Measurements from ENCODE around the gene VRK1.

Gene VRK1

DNA sequence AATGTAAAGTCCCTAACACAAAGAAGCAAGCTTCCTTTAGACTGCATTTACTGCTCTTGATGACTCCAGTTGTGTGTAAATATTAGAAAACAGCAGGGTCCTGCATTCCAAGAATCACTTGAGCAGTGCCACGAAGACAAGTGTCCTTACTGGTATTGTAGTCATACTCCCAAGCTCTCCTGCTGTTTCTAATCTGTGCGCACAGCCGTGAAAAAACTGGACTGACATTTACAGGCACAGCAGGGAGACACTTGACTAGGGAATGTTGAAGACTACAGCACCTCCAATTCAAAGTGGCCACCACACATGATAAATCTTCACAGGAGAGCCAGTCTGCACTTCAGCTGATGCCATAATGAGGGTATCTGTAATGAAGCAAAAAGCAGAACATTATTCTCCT lies 91.4 kb downstream of the VRK1 start:
- DNase-seq: no peak

DNA sequence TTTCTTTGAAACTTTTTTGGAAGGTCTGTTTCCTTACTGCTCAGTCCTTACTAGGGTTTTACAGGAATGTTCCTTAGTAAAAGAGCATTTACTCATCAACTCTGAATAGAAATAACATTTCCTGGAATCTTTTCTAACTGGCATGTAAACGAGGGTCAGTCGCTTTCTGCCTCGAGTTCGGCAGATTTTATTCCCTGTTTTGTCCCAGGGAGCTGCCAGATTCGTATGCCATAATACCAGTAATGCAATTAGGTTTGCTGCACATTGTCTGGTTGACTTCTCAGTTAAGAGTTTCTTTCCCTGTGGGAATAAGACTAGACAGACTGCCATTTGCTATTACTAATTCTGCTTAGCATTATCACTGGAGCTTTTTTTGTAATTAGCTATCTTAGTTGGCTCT lies 91.9 kb downstream of the VRK1 start:
- no peak for DNase-seq

GRCh38 chr14:96893966-96894622 lies 96.9 kb downstream of the VRK1 start:
- DNase-seq: no peak

DNA sequence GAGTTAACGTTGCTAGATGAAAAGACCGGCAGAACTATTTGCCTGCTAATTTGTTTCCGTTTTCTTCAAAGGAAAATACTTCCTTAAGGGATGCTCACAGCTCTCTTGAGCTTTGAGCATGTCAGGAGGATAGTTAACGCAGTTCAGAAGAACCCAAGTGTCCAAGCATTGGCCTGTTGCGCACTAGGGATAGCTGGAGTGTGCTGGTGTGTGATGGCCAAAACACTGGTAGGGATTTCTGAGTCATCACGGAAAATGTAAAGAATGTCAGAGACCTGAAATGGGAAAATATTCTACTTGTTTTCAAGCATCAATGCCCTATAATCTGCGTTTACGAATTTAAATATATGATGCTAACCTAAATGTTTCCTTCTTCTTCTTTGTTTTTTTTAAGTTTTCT lies 97.8 kb downstream of the VRK1 start:
- no peak for DNase-seq

DNA sequence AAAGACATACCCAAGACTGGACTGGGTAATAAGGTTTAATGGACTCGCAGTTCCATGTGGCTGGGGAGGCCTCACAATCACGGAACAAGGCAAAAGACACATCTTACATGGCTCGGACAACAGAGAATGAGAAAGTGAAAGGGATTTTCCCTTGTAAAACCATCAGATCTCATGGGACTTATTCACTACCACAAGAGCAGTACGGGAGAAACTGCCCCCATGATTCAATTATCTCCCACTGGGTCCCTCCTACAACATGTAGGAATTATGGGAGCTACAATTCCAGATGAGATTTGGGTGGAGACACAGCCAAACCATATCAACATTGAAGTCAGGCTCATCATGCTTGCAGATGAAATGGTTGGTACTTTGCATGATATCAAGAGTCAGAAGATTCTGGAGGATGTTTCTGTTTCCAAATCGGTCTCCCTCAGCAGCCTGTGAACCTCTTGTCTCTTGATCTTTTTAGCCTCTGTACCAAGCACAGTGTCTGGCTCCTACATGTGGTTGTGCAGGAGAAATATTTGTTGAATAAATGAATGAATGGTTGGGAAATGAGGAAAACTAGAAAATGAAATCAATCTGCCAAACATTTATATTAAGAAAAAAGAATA lies 98.6 kb downstream of the VRK1 start:
- DNase-seq: no peak

DNA sequence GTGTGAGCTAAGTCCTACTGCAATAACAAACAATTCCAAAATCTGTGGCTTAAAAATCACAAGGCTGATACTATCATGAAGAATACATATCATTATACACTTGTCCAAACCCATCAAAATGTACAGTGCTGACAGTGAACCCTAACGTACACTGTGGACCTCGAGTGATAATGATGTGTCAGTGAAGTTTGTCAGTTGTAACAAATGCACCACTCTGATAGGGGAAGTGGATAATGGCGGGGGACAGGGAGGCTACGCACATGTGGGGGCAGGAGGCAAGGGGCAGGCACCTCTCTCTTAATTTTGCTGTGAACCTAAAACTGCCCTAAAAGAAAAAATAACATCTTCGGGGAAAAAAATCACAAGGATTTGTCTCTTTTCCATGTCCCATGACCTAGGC lies 100.0 kb downstream of the VRK1 start:
- no peak for DNase-seq

- DNase-seq: no peak
These were observed 104.0 kb downstream of the VRK1 start for GRCh38 chr14:96901227-96901626.

- no peak for DNase-seq
These were observed 104.8 kb downstream of the VRK1 start for GRCh38 chr14:96902004-96902403.

- no peak for DNase-seq
These were observed 106.4 kb downstream of the VRK1 start for GRCh38 chr14:96903444-96904023.

DNA sequence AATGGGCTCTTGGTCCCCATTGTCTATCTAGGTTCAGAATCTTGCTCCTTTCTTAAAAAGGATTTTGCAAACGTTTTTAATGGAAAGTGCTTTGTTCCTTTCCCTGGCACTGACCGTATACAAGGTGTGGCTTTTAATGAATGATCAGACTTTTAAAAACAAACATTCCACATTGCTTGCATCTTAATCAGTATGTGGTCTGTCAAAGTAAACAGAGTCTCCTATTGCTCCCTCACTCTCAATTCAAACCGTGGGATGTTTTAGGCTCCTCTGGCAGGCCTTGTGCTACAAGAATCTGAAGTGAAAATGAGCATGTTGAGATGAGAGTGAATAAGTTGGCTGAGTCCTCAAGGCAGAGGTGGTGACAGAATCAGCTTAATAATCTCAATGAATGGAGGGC lies 107.0 kb downstream of the VRK1 start:
- no peak for DNase-seq

DNA sequence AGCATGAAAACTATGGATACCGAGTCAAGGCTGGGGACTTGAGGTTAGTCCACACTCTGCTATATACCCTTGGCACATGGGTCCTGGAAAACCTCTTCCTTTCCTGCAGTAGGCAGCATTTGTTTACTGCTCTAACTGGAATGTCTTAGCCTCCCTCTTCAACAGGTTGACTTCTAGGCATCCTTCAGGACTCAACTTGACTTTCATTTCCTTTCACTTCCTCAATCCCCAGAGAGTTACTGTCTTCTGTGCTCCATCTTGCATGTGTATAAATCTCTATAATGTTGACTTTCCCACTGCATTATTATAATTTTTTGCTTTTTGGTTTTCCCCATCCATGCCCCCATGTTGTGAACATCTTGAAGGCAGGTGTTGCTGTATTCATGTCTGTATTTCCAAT lies 107.9 kb downstream of the VRK1 start:
- DNase-seq: no peak

- no peak for DNase-seq
These were observed 108.6 kb downstream of the VRK1 start for GRCh38 chr14:96905825-96906224.

DNA sequence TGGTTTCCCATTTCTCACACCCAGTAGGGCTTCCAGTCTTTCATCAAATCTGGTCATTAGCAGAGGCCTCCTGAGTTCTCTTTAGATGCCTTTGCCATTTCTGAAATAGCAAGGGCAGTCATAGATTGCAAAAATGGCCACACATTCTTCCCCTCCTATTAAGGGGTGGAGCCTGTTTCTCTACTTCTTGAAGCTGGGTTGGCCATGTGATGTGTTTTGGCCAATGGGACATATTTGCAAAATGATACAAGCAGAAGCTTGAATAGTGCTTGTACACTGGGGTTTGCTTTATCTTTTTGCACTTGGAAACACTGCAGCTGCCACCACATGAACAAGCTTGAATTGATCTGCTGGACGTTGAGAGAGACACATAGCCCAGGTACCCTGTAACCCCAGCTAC lies 109.3 kb downstream of the VRK1 start:
- no peak for DNase-seq

DNA sequence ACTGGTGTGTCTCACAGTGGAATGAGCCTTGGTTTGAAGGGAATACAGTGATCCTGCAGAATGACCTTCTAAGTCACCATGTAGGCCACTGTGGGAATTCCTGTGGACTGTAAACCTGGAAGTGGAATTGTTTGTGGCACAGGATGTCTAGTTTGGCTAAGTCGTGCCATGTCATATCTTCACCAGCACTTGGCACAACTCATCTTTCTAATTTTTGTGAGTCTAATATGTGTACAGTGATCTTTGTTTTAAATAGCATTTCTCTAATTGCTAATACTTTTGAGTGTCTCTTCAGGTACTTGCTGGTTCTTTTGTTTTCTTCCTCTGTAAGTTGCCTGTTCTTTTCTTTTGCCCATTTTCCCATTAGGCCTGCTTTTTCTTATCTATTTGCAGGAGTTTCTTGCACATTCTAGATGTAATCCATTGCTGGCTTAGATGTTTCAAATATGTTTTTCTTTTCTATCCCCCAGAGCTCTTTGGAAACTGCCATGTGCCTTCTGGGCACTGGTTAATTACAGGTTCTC lies 112.7 kb downstream of the VRK1 start:
- no peak for DNase-seq

GRCh38 chr14:96911499-96912149 lies 114.4 kb downstream of the VRK1 start:
- peak in 1 of 5 experiments; percentile 11 for DNase-seq

GRCh38 chr14:96914571-96915128 lies 117.5 kb downstream of the VRK1 start:
- DNase-seq: no peak

DNA sequence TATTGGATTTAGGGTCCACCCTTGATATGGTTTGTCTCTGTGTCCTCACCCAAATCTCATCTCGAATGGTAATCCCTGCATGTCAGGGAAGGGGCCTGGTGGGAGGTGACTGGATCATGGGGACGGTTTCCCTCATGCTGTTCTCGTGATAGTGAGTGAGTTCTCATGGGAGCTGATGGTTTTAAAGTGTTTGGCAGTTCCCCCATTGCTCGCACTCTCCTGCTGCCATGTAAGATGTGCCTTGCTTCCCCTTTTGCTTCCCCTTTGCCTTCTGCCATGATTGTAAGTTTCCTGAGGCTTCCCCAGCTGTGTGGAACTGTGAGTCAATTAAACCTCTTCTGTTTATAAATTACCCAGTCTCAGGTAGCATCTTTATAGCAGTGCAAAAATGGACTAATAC lies 118.3 kb downstream of the VRK1 start:
- DNase-seq: no peak

DNA sequence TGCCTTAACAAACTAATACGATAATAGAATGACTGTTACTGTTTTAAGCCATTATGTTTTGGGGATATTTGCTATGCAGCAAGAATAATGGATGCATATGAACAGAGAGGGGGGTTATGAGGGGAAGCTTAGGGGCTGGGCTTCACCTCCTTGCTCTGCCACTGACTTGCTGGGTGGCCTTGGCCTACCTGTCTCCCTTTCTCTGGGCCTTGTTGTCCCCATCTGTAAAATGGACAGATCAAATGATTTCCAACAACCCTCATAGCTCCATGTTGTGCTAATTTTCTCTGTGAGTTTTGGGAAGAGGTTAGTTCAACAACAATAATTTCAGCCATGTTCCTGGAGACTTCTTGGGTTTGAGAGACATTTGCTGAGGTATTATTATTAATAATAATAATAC lies 119.6 kb downstream of the VRK1 start:
- DNase-seq: no peak

- no peak for DNase-seq
These were observed 120.3 kb downstream of the VRK1 start for GRCh38 chr14:96917442-96917963.

DNA sequence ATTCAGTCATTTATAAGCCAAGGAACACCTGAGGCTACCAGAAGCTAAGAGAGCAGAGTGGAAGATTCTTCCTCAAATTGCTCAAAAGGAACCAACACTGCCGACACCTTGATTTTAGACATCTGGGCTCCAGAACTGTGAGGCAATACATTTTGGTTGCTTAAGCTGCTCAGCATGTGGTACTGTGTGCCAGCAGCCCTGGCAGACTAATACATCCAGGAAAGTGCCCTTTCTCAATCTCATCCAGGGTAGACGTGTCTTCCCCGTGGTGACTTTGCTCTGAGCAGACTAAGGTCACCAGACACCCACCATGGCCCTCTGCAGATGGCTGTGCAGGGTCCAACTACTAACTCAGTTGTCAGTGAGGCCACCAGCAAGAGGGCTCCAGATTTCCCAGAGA lies 122.8 kb downstream of the VRK1 start:
- DNase-seq: no peak

GRCh38 chr14:96920820-96921219 lies 123.6 kb downstream of the VRK1 start:
- no peak for DNase-seq

DNA sequence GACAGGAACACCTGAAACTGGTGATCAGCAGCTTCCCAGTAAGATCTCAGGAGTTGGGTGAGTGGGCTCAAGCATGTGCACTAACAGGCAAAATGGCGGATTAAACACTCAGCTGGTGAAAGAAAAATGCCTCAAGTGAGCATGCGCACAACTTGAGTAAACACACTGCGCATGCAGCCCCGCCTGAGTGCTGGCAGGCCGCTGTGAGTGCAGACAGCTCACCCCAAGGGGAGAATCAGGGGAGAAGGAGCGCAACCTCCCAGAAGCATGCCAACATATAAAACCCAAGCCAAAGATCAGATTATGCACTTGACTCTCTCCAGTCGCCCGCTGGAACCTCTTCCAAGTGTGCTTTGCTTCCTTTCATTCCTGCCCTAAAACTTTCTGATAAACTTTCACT lies 125.8 kb downstream of the VRK1 start:
- DNase-seq: no peak

GRCh38 chr14:96925422-96925821 lies 128.2 kb downstream of the VRK1 start:
- DNase-seq: no peak
